Measurements from ENCODE around the gene PLCD4.

Gene PLCD4

GRCh38 chr2:218605432-218605831 is 2.3 kb upstream of the PLCD4 start:
- ChIA-PET POLR2A (no interaction called here), CTCF (interaction anchor here (1.6 to 3.2 kb wide), 2 partner anchors 42 to 82 kb away, joined by 3 to 9 read pairs; no protein-coding TSS in a partner anchor)
- H3K4me3 ChIP-seq (ENCODE audit: low read depth, low read length): no peak overlapping the region
- TF ChIP-seq CTCF (IDR thresholded peaks at IDR 0.05; ENCODE audit: insufficient read depth, low read length, missing control alignments): no peak
- no peak for DNase-seq (ENCODE audit: low read depth, low spot score)

- no peak overlapping the region for H3K4me3 ChIP-seq (ENCODE audit: low read depth, low read length)
- DNase-seq (ENCODE audit: low read depth, low spot score): no peak
- POLR2A ChIA-PET: no interaction called here
- CTCF ChIA-PET: interaction anchor here (0.8 to 1.6 kb wide), 2 partner anchors 8 to 39 kb away, joined by 4 read pairs; partner anchors contain the start of gene PLCD4
- no peak for TF ChIP-seq CTCF (IDR thresholded peaks at IDR 0.05; ENCODE audit: insufficient read depth, low read length, missing control alignments)
These were observed 8.2 kb downstream of the PLCD4 start for GRCh38 chr2:218615868-218616315.

GRCh38 chr2:218618102-218618860 is 10.6 kb downstream of the PLCD4 start:
- no peak for TF ChIP-seq CTCF (IDR thresholded peaks at IDR 0.05; ENCODE audit: insufficient read depth, low read length, missing control alignments)
- POLR2A ChIA-PET: interaction anchor here (0.6 kb wide), 1 partner anchor 11 kb away, joined by 3 read pairs; the partner anchor contains the start of gene PLCD4
- CTCF ChIA-PET: interaction anchor here (0.9 to 1.0 kb wide), 2 partner anchors 30 to 48 kb away, joined by 3 read pairs; no protein-coding TSS in a partner anchor
- H3K4me3 ChIP-seq (ENCODE audit: low read depth, low read length): no peak overlapping the region
- DNase-seq (ENCODE audit: low read depth, low spot score): no peak

- H3K4me3 ChIP-seq (ENCODE audit: low read depth, low read length): no peak overlapping the region
- DNase-seq (ENCODE audit: low read depth, low spot score): no peak
- CTCF ChIA-PET: no interaction called here
- TF ChIP-seq CTCF (IDR thresholded peaks at IDR 0.05; ENCODE audit: insufficient read depth, low read length, missing control alignments): no peak
- POLR2A ChIA-PET: no interaction called here
These were observed 13.3 kb downstream of the PLCD4 start for GRCh38 chr2:218621007-218621406.

GRCh38 chr2:218622606-218623365 is 15.1 kb downstream of the PLCD4 start:
- ChIA-PET POLR2A (no interaction called here), CTCF (interaction anchor here (1.6 kb wide), 1 partner anchor 25 kb away, joined by 5 read pairs; no protein-coding TSS in a partner anchor)
- no peak for DNase-seq (ENCODE audit: low read depth, low spot score)
- H3K4me3 ChIP-seq (ENCODE audit: low read depth, low read length): no peak overlapping the region
- TF ChIP-seq CTCF (IDR thresholded peaks at IDR 0.05; ENCODE audit: insufficient read depth, low read length, missing control alignments): no peak

- H3K4me3 ChIP-seq (ENCODE audit: low read depth, low read length): no peak overlapping the region
- DNase-seq (ENCODE audit: low read depth, low spot score): no peak
- no peak for TF ChIP-seq CTCF (IDR thresholded peaks at IDR 0.05; ENCODE audit: insufficient read depth, low read length, missing control alignments)
- POLR2A ChIA-PET: no interaction called here
- CTCF ChIA-PET: interaction anchor here (1.6 kb wide), 1 partner anchor 25 kb away, joined by 5 read pairs; no protein-coding TSS in a partner anchor
These were observed 15.6 kb downstream of the PLCD4 start for GRCh38 chr2:218623366-218623705.
